A549 (cell line): ENCODE results near the gene RBM10. TPM values are rescaled to one million over a fixed set of nuclear protein-coding genes. Genes with fewer than 3 reads are reported as not detected.

ENCODE experiments used
- ATAC-seq, 2 experiments: fragments of 200-7000 bp in 1 of 2; fragments of >200 bp in 1 of 2; cut with Nextera tagmentation in 1 of 2; cut with Tn5 transposase in 1 of 2; 3 replicates each; pipeline versions ENCODE4 v1.8.0 to v1.9.1; 2018 to 2020; ENCODE audit warnings: mild to moderate bottlenecking in 1 of 2, moderate library complexity in 1 of 2
- CTCF ChIA-PET: fragments of 300-600 bp; sonication (Branson Sonifier 250); formaldehyde crosslinking; extraction: SDS; loops from one replicate; lab custom pipeline; 2021; ENCODE audit warnings: antibody characterized with exemption, inconsistent platforms; lab: Yijun Ruan, JAX
- POLR2A ChIA-PET: fragments of 350-600 bp; formaldehyde crosslinking; extraction: SDS; loops from one replicate; lab custom pipeline; 2021; ENCODE audit warnings: antibody characterized with exemption, inconsistent platforms; lab: Yijun Ruan, JAX
- DNase-seq, 2 experiments: peaks; one replicate each; pipeline versions ENCODE4 v3.0.0 to v3.0.0-alpha.2; 2011 to 2016; ENCODE audit warnings: low read depth in 1 of 2, low spot score in 1 of 2
- FAIRE-seq: peaks from 2 replicates; lab custom pipeline; 2011; peaks lifted over from hg19 to GRCh38; lab: Jason Lieb, UNC
- H3K27ac ChIP-seq, 2 experiments: fragments of >200 bp; sonication (Bioruptor Twin); formaldehyde crosslinking; 3 replicates each; pipeline ENCODE4 v1.5.1; 2016 to 2017
- H3K4me1 ChIP-seq: fragments of >200 bp; sonication (Bioruptor Twin); formaldehyde crosslinking; 3 replicates; pipeline ENCODE4 v1.6.1; 2016
- H3K4me2 ChIP-seq: fragments of >200 bp; sonication (Bioruptor Twin); formaldehyde crosslinking; 3 replicates; pipeline ENCODE4 v1.6.1; 2016
- H3K4me3 ChIP-seq: fragments of >200 bp; sonication (Bioruptor Twin); formaldehyde crosslinking; 3 replicates; pipeline ENCODE4 v1.5.1; 2016
- H3K9me3 ChIP-seq: fragments of >200 bp; sonication (Bioruptor Twin); formaldehyde crosslinking; 3 replicates; pipeline ENCODE4 v1.6.1; 2016
- BHLHE40 ChIP-seq: IDR thresholded peaks from 2 replicates; pipeline ENCODE4 v1.6.1; 2012; ENCODE audit warnings: low read depth, low read length, inconsistent platforms
- CBX2 ChIP-seq: fragments of 200-600 bp; sonication (generic); IDR thresholded peaks from 2 replicates; pipeline ENCODE4 v1.6.1; 2016; ENCODE audit warnings: low read depth, mild to moderate bottlenecking, borderline replicate concordance
- CEBPB ChIP-seq, 2 experiments: fragments of >200 bp in 1 of 2; sonication (Bioruptor Twin) in 1 of 2; formaldehyde crosslinking in 1 of 2; IDR thresholded peaks; 2 replicates each; pipeline ENCODE4 v1.6.1; 2012 to 2016
- CHD2 ChIP-seq: fragments of 150-350 bp; IDR thresholded peaks from 2 replicates; pipeline ENCODE4 v1.6.1; 2014; ENCODE audit warnings: low read length; ENCODE audit not compliant: partially characterized antibody
- FOXS1 ChIP-seq: fragments of 250-450 bp; sonication (Bioruptor Pico); IDR thresholded peaks from 2 replicates; pipeline ENCODE4 v1.5.0; 2020; ENCODE audit warnings: mild to moderate bottlenecking, moderate library complexity
- HOXA7 ChIP-seq: fragments of 250-450 bp; sonication (Bioruptor Pico); IDR thresholded peaks from 2 replicates; pipeline ENCODE4 v1.5.0; 2020; ENCODE audit warnings: mild to moderate bottlenecking, moderate library complexity
- KDM1A ChIP-seq: fragments of 200-600 bp; sonication (generic); IDR thresholded peaks from 2 replicates; pipeline ENCODE4 v1.6.1; 2016; ENCODE audit warnings: low read depth, mild to moderate bottlenecking
- KDM5A ChIP-seq: fragments of 200-600 bp; sonication (generic); IDR thresholded peaks from 2 replicates; pipeline ENCODE4 v1.6.1; 2016; ENCODE audit warnings: antibody characterized with exemption, mild to moderate bottlenecking
- MAZ ChIP-seq: fragments of 150-350 bp; IDR thresholded peaks from 2 replicates; pipeline ENCODE4 v1.6.1; 2014; ENCODE audit warnings: antibody characterized with exemption, low read depth, low read length, borderline replicate concordance
- MYC ChIP-seq: IDR thresholded peaks from 2 replicates; pipeline ENCODE4 v1.6.1; 2012; ENCODE audit warnings: mild to moderate bottlenecking, inconsistent platforms, low read length, improper control_type of control experiment, borderline replicate concordance
- NFE2L2 ChIP-seq: fragments of 150-350 bp; conservative IDR thresholded peaks from 2 replicates; pipeline ENCODE4 v1.6.1; 2014; ENCODE audit warnings: low read length
- POLR2AphosphoS2 ChIP-seq: conservative IDR thresholded peaks from 2 replicates; pipeline ENCODE4 v1.6.1; 2012; ENCODE audit warnings: low read length, improper control_type of control experiment, inconsistent platforms
- RCOR1 ChIP-seq: fragments of 150-350 bp; IDR thresholded peaks from 2 replicates; pipeline ENCODE4 v1.6.1; 2014; ENCODE audit warnings: antibody characterized with exemption, low read length, low read depth
- RFX5 ChIP-seq: fragments of 450-650 bp; IDR thresholded peaks from 2 replicates; pipeline ENCODE4 v1.7.1; 2014; ENCODE audit warnings: antibody characterized with exemption, mild to moderate bottlenecking, moderate library complexity
- SMC3 ChIP-seq: fragments of >200 bp; sonication (Bioruptor Twin); formaldehyde crosslinking; IDR thresholded peaks from 3 replicates; pipeline ENCODE4 v1.6.1; 2018; ENCODE audit warnings: inconsistent platforms
- TFCP2L1 ChIP-seq: fragments of 250-450 bp; sonication (Bioruptor Pico); IDR thresholded peaks from 2 replicates; pipeline ENCODE4 v1.5.0; 2021; ENCODE audit warnings: mild to moderate bottlenecking
- ZFP36 ChIP-seq: fragments of 450-650 bp; IDR thresholded peaks from 2 replicates; pipeline ENCODE4 v1.6.1; 2014; ENCODE audit warnings: borderline replicate concordance; ENCODE audit not compliant: partially characterized antibody
- ZNF302 ChIP-seq: fragments of 250-450 bp; sonication (Bioruptor Pico); IDR thresholded peaks from 2 replicates; pipeline ENCODE4 v1.9.0; 2021; ENCODE audit warnings: inconsistent platforms, mild to moderate bottlenecking, moderate library complexity
- WGBS: methylation state at CpG from one replicate; pipeline ENCODE4 v1.1.6; 2017; ENCODE audit errors: missing lambda C conversion rate; 5-methylcytosine and 5-hydroxymethylcytosine counted together
- polyA plus RNA-seq, 4 experiments: library from polyadenylated mRNA; depleted of rRNA in 3 of 4; stranded (reverse); fragments of >200 nt; fragmentation: RNase III in 1 of 4; extraction: RNeasy Plus Mini Kit Qiagen cat#74134 plus additional on column Dnase treatment in 1 of 4; gene quantifications; 2 replicates in 3 of 4; 3 replicates in 1 of 4; pipeline ENCODE4 v1.2.3, GENCODE V29; 2011 to 2017
- TF ChIP-seq, protein P1 (sequence below): fragments of >200 bp; sonication (Bioruptor Twin); formaldehyde crosslinking; IDR thresholded peaks from 3 replicates; pipeline ENCODE4 v1.5.1; 2016
- TF ChIP-seq, protein P2 (sequence below): IDR thresholded peaks from 2 replicates; pipeline ENCODE4 v1.6.1; 2012
- TF ChIP-seq, protein P3 (sequence below): fragments of 450-650 bp; IDR thresholded peaks from 2 replicates; pipeline ENCODE4 v1.6.1; 2014; ENCODE audit warnings: antibody characterized with exemption
- TF ChIP-seq, protein P4 (sequence below): fragments of >200 bp; sonication (Bioruptor Twin); formaldehyde crosslinking; IDR thresholded peaks from 3 replicates; pipeline ENCODE4 v1.6.1; 2016
- TF ChIP-seq, protein P5 (sequence below): fragments of 150-350 bp; IDR thresholded peaks from 2 replicates; pipeline ENCODE4 v1.6.1; 2014; ENCODE audit warnings: low read depth, mild to moderate bottlenecking, low read length

The RBM10 gene
- polyA plus RNA-seq, 2 of the 4 experiments (the other 2 are of a cell fraction) = 21.1 to 29.8 TPM

DNA sequence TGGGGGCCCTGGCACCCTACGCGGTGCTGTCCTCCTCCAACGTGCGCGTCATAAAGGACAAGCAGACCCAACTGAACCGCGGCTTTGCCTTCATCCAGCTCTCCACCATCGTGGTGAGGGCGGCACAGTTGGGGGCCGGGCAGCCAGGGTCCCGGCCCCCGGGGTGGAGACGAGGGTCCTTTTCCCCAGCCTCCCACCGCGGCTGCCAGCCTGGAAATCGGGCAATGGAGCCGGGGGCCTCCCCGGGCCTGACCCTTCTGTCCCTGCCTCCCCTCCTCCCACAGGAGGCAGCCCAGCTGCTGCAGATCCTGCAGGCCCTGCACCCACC, 34.9 kb downstream of the RBM10 start:
- TF ChIP-seq, protein P1, sequence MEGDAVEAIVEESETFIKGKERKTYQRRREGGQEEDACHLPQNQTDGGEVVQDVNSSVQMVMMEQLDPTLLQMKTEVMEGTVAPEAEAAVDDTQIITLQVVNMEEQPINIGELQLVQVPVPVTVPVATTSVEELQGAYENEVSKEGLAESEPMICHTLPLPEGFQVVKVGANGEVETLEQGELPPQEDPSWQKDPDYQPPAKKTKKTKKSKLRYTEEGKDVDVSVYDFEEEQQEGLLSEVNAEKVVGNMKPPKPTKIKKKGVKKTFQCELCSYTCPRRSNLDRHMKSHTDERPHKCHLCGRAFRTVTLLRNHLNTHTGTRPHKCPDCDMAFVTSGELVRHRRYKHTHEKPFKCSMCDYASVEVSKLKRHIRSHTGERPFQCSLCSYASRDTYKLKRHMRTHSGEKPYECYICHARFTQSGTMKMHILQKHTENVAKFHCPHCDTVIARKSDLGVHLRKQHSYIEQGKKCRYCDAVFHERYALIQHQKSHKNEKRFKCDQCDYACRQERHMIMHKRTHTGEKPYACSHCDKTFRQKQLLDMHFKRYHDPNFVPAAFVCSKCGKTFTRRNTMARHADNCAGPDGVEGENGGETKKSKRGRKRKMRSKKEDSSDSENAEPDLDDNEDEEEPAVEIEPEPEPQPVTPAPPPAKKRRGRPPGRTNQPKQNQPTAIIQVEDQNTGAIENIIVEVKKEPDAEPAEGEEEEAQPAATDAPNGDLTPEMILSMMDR = no peak
- TF ChIP-seq NFE2L2 (no peak), RCOR1 (no peak), ZNF302 (CRISPR knock-in tag) (no peak), SMC3 (no peak), BHLHE40 (no peak)
- TF ChIP-seq, protein P2, sequence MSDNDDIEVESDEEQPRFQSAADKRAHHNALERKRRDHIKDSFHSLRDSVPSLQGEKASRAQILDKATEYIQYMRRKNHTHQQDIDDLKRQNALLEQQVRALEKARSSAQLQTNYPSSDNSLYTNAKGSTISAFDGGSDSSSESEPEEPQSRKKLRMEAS = no peak
- H3K27ac ChIP-seq = no peak overlapping the region

DNA sequence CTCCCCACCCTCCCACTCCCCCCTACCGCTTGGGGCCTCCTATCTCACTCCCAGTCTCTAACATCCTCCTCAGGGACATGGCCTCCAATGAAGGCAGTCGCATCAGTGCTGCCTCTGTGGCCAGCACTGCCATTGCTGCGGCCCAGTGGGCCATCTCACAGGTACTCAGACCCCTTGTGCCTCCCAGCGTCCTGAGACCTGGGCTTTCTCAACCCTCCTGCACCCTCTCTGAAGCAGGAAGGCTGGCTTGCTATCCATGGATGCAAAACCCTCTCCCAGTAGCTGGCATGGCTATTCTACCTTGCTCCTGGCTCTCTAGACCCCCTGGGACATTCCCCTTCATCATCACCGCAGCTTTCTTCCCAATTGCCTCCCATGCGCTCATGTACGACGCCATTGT, 35.3 kb downstream of the RBM10 start:
- DNase-seq = no peak
- ATAC-seq = no peak
- POLR2A ChIA-PET = no interaction called here
- no peak for FAIRE-seq
- Histone ChIP-seq H3K27ac (no peak overlapping the region), H3K4me2 (no peak overlapping the region), H3K9me3 (no peaks in the 10 kb centered on the region), H3K4me3 (no peak overlapping the region), H3K4me1 (no peaks in the 10 kb centered on the region)
- TF ChIP-seq MYC (no peak), POLR2AphosphoS2 (no peak), HOXA7 (no peak), FOXS1 (CRISPR knock-in tag) (no peak), RCOR1 (no peak), RFX5 (no peak), CEBPB (IDR thresholded peaks at IDR 0.05) (no peak)
- CTCF ChIA-PET = no interaction called here
- 98% methylated on average over 8 of the region's 8 CpGs for WGBS

More for the DNA sequence above, 34.9 kb downstream of the RBM10 start:
- H3K4me3 ChIP-seq = no peak overlapping the region
- WGBS = 97% methylated on average over 13 of the region's 18 CpGs
- no peaks in the 10 kb centered on the region for H3K4me1 ChIP-seq
- no peak for ATAC-seq
- no peaks in the 10 kb centered on the region for H3K9me3 ChIP-seq
- DNase-seq = no peak
- H3K4me2 ChIP-seq = no peak overlapping the region
- no peak for FAIRE-seq
- ChIA-PET POLR2A (no interaction called here), CTCF (no interaction called here)

DNA sequence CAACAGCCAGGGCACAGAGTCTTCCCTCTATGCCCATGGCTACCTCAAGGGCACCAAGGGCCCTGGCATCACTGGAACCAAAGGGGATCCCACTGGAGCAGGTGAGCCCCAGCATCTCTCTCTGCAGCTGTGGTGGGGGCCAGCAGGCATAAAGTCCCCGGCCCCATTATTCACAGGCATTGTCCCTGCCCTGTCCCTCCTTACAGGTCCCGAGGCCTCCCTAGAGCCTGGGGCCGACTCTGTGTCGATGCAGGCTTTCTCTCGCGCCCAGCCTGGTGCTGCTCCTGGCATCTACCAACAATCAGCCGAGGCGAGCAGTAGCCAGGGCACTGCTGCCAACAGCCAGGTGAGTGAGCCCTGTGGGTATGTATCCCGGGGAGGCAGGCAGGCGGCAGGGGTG, 36.3 kb downstream of the RBM10 start:
- Histone ChIP-seq H3K9me3 (no peaks in the 10 kb centered on the region), H3K4me2 (no peak overlapping the region), H3K4me3 (no peak overlapping the region), H3K27ac (no peak overlapping the region), H3K4me1 (no peaks in the 10 kb centered on the region)
- DNase-seq (no peak), FAIRE-seq (no peak), ATAC-seq (no peak)
- whole genome bisulfite sequencing = 100% methylated on average over 4 of the region's 10 CpGs
- ChIA-PET POLR2A (no interaction called here), CTCF (interaction anchor here (1.6 kb wide), 1 partner anchor 342 kb away, joined by 4 read pairs; no protein-coding TSS in a partner anchor)
- TF ChIP-seq, protein P3, sequence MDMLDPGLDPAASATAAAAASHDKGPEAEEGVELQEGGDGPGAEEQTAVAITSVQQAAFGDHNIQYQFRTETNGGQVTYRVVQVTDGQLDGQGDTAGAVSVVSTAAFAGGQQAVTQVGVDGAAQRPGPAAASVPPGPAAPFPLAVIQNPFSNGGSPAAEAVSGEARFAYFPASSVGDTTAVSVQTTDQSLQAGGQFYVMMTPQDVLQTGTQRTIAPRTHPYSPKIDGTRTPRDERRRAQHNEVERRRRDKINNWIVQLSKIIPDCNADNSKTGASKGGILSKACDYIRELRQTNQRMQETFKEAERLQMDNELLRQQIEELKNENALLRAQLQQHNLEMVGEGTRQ = no peak
- TF ChIP-seq ZNF302 (CRISPR knock-in tag) (no peak), CBX2 (no peak), KDM1A (no peak), KDM5A (no peak), ZFP36 (no peak), CHD2 (no peak), MAZ (no peak), MYC (no peak), TFCP2L1 (CRISPR knock-in tag) (no peak)
- TF ChIP-seq, protein P4, sequence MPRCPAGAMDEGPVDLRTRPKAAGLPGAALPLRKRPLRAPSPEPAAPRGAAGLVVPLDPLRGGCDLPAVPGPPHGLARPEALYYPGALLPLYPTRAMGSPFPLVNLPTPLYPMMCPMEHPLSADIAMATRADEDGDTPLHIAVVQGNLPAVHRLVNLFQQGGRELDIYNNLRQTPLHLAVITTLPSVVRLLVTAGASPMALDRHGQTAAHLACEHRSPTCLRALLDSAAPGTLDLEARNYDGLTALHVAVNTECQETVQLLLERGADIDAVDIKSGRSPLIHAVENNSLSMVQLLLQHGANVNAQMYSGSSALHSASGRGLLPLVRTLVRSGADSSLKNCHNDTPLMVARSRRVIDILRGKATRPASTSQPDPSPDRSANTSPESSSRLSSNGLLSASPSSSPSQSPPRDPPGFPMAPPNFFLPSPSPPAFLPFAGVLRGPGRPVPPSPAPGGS = no peak
- TF ChIP-seq, protein P2 = no peak
- TF ChIP-seq, protein P5, sequence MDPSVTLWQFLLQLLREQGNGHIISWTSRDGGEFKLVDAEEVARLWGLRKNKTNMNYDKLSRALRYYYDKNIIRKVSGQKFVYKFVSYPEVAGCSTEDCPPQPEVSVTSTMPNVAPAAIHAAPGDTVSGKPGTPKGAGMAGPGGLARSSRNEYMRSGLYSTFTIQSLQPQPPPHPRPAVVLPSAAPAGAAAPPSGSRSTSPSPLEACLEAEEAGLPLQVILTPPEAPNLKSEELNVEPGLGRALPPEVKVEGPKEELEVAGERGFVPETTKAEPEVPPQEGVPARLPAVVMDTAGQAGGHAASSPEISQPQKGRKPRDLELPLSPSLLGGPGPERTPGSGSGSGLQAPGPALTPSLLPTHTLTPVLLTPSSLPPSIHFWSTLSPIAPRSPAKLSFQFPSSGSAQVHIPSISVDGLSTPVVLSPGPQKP = no peak
